Hepatocyte (in vitro differentiated cells): ENCODE data around the gene EPC1. TPM values are rescaled to one million over a fixed set of nuclear protein-coding genes. Genes with fewer than 3 reads are reported as not detected.
A peak's percentile ranks its signal among the peaks of the same experiment; 100 is the strongest.

Experiments
- DNase-seq: peaks from one replicate; pipeline ENCODE4 v3.0.0-alpha.2; 2016; ENCODE audit warnings: low spot score
- H2AFZ ChIP-seq: fragments of 200-600 bp; sonication (generic); 2 replicates; pipeline ENCODE4 v1.6.0; 2016; ENCODE audit warnings: antibody characterized with exemption, mild to moderate bottlenecking
- H3K27ac ChIP-seq: fragments of 200-600 bp; sonication (generic); 2 replicates; pipeline ENCODE4 v1.5.1; 2016; ENCODE audit warnings: mild to moderate bottlenecking
- H3K27me3 ChIP-seq: fragments of 200-600 bp; sonication (generic); 2 replicates; pipeline ENCODE4 v1.6.1; 2016
- H3K36me3 ChIP-seq: fragments of 200-600 bp; sonication (generic); replicated peaks from 2 replicates; pipeline ENCODE4 v1.5.1; 2016; ENCODE audit warnings: low read depth; ENCODE audit not compliant: insufficient read depth
- H3K4me1 ChIP-seq: fragments of 200-600 bp; sonication (generic); 2 replicates; pipeline ENCODE4 v1.5.1; 2016; ENCODE audit warnings: mild to moderate bottlenecking, moderate library complexity; ENCODE audit not compliant: insufficient read depth
- H3K4me2 ChIP-seq: fragments of 200-600 bp; sonication (generic); 2 replicates; pipeline ENCODE4 v1.6.0; 2016
- H3K4me3 ChIP-seq: fragments of 200-600 bp; sonication (generic); 2 replicates; pipeline ENCODE4 v1.5.1; 2016; ENCODE audit warnings: mild to moderate bottlenecking
- H3K79me2 ChIP-seq: fragments of 200-600 bp; sonication (generic); 2 replicates; pipeline ENCODE4 v1.6.0; 2017; ENCODE audit warnings: mild to moderate bottlenecking
- H3K9me2 ChIP-seq: fragments of 200-600 bp; sonication (generic); replicated peaks from 2 replicates; pipeline ENCODE4 v1.6.0; 2017; ENCODE audit warnings: mild to moderate bottlenecking; ENCODE audit not compliant: insufficient read depth
- H3K9me3 ChIP-seq: fragments of 200-600 bp; sonication (generic); 2 replicates; pipeline ENCODE4 v1.5.1; 2016; ENCODE audit warnings: low read depth, mild to moderate bottlenecking
- H4K20me1 ChIP-seq: fragments of 200-600 bp; sonication (generic); 2 replicates; pipeline ENCODE4 v1.6.0; 2016; ENCODE audit warnings: mild to moderate bottlenecking; ENCODE audit not compliant: insufficient read depth, poor library complexity, severe bottlenecking
- CTCF ChIP-seq: fragments of 200-600 bp; sonication (generic); IDR thresholded peaks from 2 replicates; pipeline ENCODE4 v1.5.1; 2016; ENCODE audit warnings: antibody characterized with exemption, mild to moderate bottlenecking; ENCODE audit not compliant: poor library complexity
- EZH2 ChIP-seq: fragments of 200-600 bp; sonication (generic); IDR thresholded peaks from 2 replicates; pipeline ENCODE4 v1.6.1; 2016; ENCODE audit warnings: antibody characterized with exemption, mild to moderate bottlenecking, borderline replicate concordance
- EZH2phosphoT487 ChIP-seq: fragments of 200-600 bp; sonication (generic); IDR thresholded peaks from one replicate; pipeline ENCODE4 v1.6.1; 2018; ENCODE audit warnings: antibody characterized with exemption, mild to moderate bottlenecking, low read depth, moderate library complexity; ENCODE audit not compliant: unreplicated experiment, severe bottlenecking
- WGBS: methylation state at CpG from one replicate; pipeline ENCODE4 v1.1.6; 2016; ENCODE audit warnings: low lambda C conversion rate; ENCODE audit errors: missing lambda C conversion rate; 5-methylcytosine and 5-hydroxymethylcytosine counted together
- polyA plus RNA-seq: library from polyadenylated mRNA; unstranded; fragments of >200 nt; fragmentation: Nextera tagmentation; extraction: Ambion mirVana; gene quantifications from 2 replicates; pipeline ENCODE4 v1.2.1, GENCODE V29; 2016
- total RNA-seq: library from RNA; depleted of rRNA; stranded (reverse); fragments of >200 nt; gene quantifications from 2 replicates; pipeline ENCODE4 v1.2.3, GENCODE V29; 2014

EPC1 gene
- total and polyA plus RNA-seq, 2 experiments from 2014 or later: 19.4 to 36.3 TPM

GRCh38 chr10:32328499-32328898 is 18.5 kb downstream of the EPC1 start:
- peaks cover 100% of the 10 kb centered on the region for H4K20me1 ChIP-seq
- H3K27ac ChIP-seq: no peak overlapping the region
- no peaks in the 10 kb centered on the region for H3K27me3 ChIP-seq
- H3K4me2 ChIP-seq: no peak overlapping the region
- 56% methylated on average over 3 of the region's 3 CpGs for WGBS
- H3K4me3 ChIP-seq: no peak overlapping the region
- H3K36me3 ChIP-seq: no peaks in the 10 kb centered on the region
- TF ChIP-seq CTCF (no peak), EZH2phosphoT487 (no peak), EZH2 (no peak)
- peaks cover 100% of the 10 kb centered on the region for H3K79me2 ChIP-seq
- no peak for DNase-seq
- H3K4me1 ChIP-seq: peaks cover 37% of the 10 kb centered on the region
- no peaks in the 10 kb centered on the region for H3K9me3 ChIP-seq
- no peak overlapping the region for H2AFZ ChIP-seq
- H3K9me2 ChIP-seq: no peaks in the 10 kb centered on the region

- DNase-seq: no peak
- Histone ChIP-seq H3K27ac (peak overlapping the region; percentile 2), H3K9me3 (no peaks in the 10 kb centered on the region), H3K4me3 (no peak overlapping the region), H2AFZ (no peak overlapping the region), H3K9me2 (no peaks in the 10 kb centered on the region), H3K4me2 (no peak overlapping the region), H3K79me2 (peaks cover 100% of the 10 kb centered on the region), H3K27me3 (no peaks in the 10 kb centered on the region), H4K20me1 (peaks cover 100% of the 10 kb centered on the region), H3K4me1 (peaks cover 25% of the 10 kb centered on the region), H3K36me3 (no peaks in the 10 kb centered on the region)
- WGBS: 79% methylated on average over 1 of the region's 1 CpG
- TF ChIP-seq EZH2phosphoT487: no peak
- no peak for TF ChIP-seq EZH2
- TF ChIP-seq CTCF: no peak
These were observed 19.6 kb downstream of the EPC1 start for GRCh38 chr10:32327364-32327691.

- H4K20me1 ChIP-seq: peaks cover 100% of the 10 kb centered on the region
- 87% methylated on average over 4 of the region's 4 CpGs for WGBS
- DNase-seq: no peak
These were observed 20.1 kb downstream of the EPC1 start for GRCh38 chr10:32326680-32327363.

More at GRCh38 chr10:32326680-32327363, 20.1 kb downstream of the EPC1 start:
- Histone ChIP-seq H3K36me3 (no peaks in the 10 kb centered on the region), H2AFZ (no peak overlapping the region), H3K9me3 (no peaks in the 10 kb centered on the region), H3K27me3 (no peaks in the 10 kb centered on the region), H3K9me2 (no peaks in the 10 kb centered on the region), H3K27ac (peak overlapping the region; percentile 2), H3K4me1 (peaks cover 20% of the 10 kb centered on the region), H3K79me2 (peaks cover 100% of the 10 kb centered on the region), H3K4me2 (no peak overlapping the region), H3K4me3 (no peak overlapping the region)
- TF ChIP-seq CTCF (no peak), EZH2phosphoT487 (no peak), EZH2 (no peak)
